RWPE1 (cell line): Measurements from ENCODE around the gene CRISP3.

Experiments
- CTCF ChIA-PET: fragments of 350-600 bp; sonication (Branson Sonifier 250); formaldehyde crosslinking; extraction: SDS; loops from one replicate; lab custom pipeline; 2021; lab: Yijun Ruan, JAX
- POLR2A ChIA-PET: fragments of 400-600 bp; formaldehyde crosslinking; extraction: SDS; loops from one replicate; lab custom pipeline; 2020; ENCODE audit warnings: antibody characterized with exemption; ENCODE audit not compliant: low non-redundant PET; lab: Yijun Ruan, JAX
- DNase-seq: peaks from one replicate; pipeline ENCODE4 v3.0.0; 2012; ENCODE audit warnings: low spot score
- H3K27ac ChIP-seq: fragments of 450-650 bp; 2 replicates; pipeline ENCODE4 v1.5.1; 2017
- TF ChIP-seq, protein P1 (sequence below): fragments of 450-650 bp; conservative IDR thresholded peaks from 2 replicates; pipeline ENCODE4 v1.5.1; 2017; ENCODE audit warnings: low read depth, mild to moderate bottlenecking

CRISP3 gene

DNA sequence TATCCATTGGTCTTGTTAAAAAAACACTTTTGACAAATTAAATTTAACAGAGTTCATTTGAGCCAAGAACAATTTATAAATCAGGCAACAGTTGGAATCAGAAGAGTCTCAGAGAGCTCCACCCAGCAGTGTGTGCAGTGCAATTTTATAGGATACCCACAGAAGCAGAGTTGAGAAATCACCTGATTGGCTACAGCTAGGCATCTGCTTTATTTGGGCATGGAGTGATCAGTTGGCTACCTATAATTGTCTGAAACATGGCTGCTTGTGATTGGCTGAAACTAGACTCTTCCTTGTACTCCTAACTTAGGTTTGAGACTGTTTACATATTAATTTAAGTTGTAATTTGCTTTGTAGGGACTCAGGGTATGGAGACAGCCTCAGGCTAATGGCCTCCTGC is 30.9 kb upstream of the CRISP3 start:
- no peak for DNase-seq
- POLR2A ChIA-PET = no interaction called here
- CTCF ChIA-PET = no interaction called here

DNA sequence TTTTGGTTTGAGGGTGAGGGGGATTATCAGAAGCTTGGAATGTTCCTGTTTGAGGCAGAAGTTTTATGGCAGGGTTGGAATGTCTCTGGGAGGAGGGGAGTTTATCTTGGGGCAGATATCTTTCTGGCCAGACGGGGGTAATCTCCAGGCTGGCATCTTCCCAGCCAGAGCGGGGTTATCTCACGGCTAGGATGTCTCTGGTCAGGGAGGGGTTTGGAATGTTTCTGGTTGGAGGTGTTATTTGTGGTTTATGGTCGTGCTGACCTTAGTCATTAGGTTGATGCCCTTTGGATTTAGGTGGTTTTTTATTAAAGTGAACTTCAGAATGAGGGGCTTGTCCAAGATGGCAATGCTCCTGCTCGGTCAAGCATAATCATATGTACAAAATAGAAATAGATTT is 28.1 kb upstream of the CRISP3 start:
- no peak overlapping the region for H3K27ac ChIP-seq
- no peak for DNase-seq
- ChIA-PET CTCF (no interaction called here), POLR2A (no interaction called here)
- TF ChIP-seq, protein P1, sequence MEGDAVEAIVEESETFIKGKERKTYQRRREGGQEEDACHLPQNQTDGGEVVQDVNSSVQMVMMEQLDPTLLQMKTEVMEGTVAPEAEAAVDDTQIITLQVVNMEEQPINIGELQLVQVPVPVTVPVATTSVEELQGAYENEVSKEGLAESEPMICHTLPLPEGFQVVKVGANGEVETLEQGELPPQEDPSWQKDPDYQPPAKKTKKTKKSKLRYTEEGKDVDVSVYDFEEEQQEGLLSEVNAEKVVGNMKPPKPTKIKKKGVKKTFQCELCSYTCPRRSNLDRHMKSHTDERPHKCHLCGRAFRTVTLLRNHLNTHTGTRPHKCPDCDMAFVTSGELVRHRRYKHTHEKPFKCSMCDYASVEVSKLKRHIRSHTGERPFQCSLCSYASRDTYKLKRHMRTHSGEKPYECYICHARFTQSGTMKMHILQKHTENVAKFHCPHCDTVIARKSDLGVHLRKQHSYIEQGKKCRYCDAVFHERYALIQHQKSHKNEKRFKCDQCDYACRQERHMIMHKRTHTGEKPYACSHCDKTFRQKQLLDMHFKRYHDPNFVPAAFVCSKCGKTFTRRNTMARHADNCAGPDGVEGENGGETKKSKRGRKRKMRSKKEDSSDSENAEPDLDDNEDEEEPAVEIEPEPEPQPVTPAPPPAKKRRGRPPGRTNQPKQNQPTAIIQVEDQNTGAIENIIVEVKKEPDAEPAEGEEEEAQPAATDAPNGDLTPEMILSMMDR = no peak

More for the DNA sequence above, 30.9 kb upstream of the CRISP3 start:
- TF ChIP-seq, protein P1 = no peak
- no peak overlapping the region for H3K27ac ChIP-seq

DNA sequence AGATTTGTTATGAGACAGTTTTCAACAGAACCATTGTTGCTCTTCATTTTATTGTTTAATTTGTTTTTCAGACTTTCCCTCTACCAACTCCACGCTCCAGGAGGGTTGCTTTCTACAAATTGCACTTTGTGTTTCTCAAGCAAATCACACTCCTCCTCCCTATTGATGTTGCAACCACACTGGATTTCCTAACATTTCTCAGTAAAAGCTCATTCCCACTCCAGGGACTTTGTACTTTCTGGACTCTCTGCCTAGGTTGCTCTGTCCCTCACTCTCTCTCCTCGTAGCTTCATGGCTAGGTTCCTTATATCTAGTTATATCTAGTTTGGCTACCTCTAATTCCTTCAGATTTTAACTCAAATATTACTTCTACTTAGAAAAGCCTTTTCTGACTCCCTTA is 22.6 kb upstream of the CRISP3 start:
- ChIA-PET POLR2A (no interaction called here), CTCF (no interaction called here)
- DNase-seq = no peak
- H3K27ac ChIP-seq = no peak overlapping the region
- TF ChIP-seq, protein P1 = no peak

DNA sequence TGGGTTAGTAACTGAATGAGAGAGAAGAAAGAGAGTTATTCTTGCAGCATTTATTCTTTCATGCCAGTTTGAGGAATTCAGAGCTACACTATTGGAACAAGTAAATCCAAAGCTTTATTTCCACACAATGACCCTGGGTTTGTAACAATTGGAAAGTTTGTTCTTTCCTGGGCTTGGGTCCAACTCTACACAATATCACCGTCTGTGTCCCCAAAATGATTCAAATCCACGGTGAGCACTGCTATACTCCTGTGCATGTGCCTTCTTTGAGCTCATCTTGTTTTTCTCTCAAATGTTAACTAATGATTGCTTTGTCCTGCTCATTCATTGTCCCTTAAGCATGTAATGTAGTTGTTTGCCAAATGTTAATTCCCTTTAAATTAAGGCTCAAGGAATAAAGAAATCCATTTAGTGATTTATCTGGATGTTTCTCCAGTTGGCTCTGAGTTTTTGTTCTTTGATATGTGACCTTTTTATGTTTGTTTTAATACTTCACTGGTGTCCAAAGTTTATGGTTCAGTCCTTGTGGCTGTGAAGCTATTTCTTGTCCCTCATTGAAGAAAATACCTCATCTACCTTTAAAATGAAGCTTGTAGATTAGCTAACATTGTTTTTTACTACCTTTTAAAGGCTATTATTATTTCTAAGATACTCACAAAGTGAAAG is 20.5 kb upstream of the CRISP3 start:
- no peak for DNase-seq
- POLR2A ChIA-PET = no interaction called here
- CTCF ChIA-PET = no interaction called here
- TF ChIP-seq, protein P1 = no peak
- no peak overlapping the region for H3K27ac ChIP-seq

DNA sequence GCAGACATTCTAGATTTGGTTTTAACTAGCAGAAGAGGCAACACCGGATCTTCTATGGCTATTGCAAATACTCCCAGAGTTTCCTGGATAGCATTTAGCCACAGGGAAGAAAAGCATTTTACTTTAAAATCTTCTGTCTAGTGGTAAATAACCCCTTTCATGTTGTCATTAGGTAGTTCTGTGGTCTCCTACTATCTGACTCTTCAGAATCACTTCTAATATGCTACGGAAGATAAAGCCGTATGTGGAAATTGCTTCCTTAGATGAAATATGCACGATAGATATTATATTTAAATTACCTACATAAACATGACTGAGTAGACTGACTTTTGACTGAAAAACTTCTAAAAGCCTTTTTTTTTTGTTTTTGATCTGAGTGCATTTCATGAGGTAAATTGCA is 759 bp downstream of the CRISP3 start:
- ChIA-PET CTCF (no interaction called here), POLR2A (no interaction called here)
- TF ChIP-seq, protein P1 = no peak
- no peak overlapping the region for H3K27ac ChIP-seq
- no peak for DNase-seq

DNA sequence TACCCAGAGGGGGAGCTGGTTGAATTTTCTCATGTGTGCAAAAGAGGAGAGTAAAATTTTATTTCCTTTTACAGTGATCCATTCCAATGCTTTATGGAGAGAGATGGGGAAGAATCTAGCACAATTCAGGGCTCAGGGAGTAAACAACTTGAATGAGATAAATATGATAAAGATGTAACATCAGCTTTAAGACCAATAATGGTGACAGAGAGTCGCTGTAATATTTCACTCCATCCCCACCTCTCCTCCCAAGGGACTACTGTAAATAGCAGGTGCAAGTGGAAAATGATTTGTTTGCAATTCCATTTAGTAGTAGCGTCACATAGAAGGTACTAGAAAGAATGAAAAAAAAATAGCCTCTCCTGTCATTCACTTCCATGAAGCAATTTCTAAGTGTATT is 4.8 kb downstream of the CRISP3 start:
- ChIA-PET CTCF (no interaction called here), POLR2A (no interaction called here)
- no peak for DNase-seq

More for the DNA sequence above, 4.8 kb downstream of the CRISP3 start:
- H3K27ac ChIP-seq = no peak overlapping the region
- TF ChIP-seq, protein P1 = no peak
